ENCODE data around the gene ITSN2.

DNA sequence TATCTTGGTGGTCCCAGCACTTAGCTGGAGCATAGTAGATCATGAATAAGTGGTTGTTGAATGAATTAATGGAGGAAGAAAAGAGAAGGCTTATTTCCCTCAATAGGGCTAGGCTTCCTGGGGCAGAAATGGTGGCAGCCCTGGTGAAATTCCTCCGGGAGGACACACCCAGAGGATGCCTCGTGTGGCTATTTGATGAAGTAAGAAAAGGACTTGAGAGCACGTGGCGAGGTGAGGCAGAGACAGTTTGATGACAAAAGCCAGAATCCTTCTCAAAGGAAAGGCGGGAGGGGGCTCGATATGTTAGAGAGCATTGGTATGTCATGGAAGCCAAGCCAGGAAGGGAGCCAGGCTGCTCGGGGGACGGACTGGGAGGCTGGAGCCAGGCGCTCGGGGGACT, 170.8 kb downstream of the ITSN2 start:
- TF ChIP-seq ZFP3 (CRISPR knock-in tag; IDR thresholded peaks at IDR 0.05) (no peak), RARB (CRISPR knock-in tag; IDR thresholded peaks at IDR 0.05) (no peak)
